ENCODE results near the gene C12orf57.

C12orf57 gene

GRCh38 chr12:6959805-6960592 lies 16.2 kb downstream of the C12orf57 start:
- Histone ChIP-seq H3K27me3 (ENCODE audit: control insufficient read depth, insufficient read depth, low read length) (no peaks in the 10 kb centered on the region), H3K4me3 (ENCODE audit: low read length) (no peak overlapping the region), H3K9me3 (ENCODE audit: control insufficient read depth, low read length) (no peaks in the 10 kb centered on the region), H3K36me3 (ENCODE audit: control insufficient read depth, insufficient read depth, low read length) (peaks cover 9% of the 10 kb centered on the region), H3K9ac (ENCODE audit: low read length) (no peak overlapping the region), H3K4me1 (ENCODE audit: control insufficient read depth, insufficient read depth, low read length) (peaks cover 32% of the 10 kb centered on the region)

- Histone ChIP-seq H3K27me3 (ENCODE audit: control insufficient read depth, insufficient read depth, low read length) (no peaks in the 10 kb centered on the region), H3K36me3 (ENCODE audit: control insufficient read depth, insufficient read depth, low read length) (peaks cover 9% of the 10 kb centered on the region), H3K4me1 (ENCODE audit: control insufficient read depth, insufficient read depth, low read length) (peaks cover 39% of the 10 kb centered on the region), H3K9ac (ENCODE audit: low read length) (peak overlapping the region; percentile 100), H3K9me3 (ENCODE audit: control insufficient read depth, low read length) (no peaks in the 10 kb centered on the region), H3K4me3 (ENCODE audit: low read length) (peak overlapping the region; percentile 95)
Observed at GRCh38 chr12:6960593-6961277, 16.9 kb downstream of the C12orf57 start.

DNA sequence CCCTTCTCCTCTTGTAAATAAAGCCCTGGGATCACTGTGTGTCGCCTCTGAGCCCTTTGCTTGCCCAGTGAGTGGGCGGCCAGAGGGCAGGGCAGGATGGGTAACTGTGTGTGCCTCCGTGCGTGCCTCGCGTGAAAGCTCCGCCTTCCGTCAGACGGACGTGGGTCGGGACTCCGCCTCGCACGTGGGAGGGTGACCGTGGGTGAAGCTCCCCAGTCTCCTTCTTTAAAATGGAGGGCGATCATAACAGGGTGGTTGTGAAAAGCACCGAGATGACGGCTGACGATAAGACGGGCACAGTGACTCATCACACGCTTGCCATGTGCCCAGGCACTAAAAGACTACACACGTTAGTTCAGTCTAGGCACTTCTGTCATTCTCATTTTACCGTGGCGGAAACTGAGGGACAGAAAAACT lies 17.5 kb downstream of the C12orf57 start:
- Histone ChIP-seq H3K9ac (ENCODE audit: low read length) (peak overlapping the region; percentile 100), H3K4me3 (ENCODE audit: low read length) (peak overlapping the region; percentile 95), H3K27me3 (ENCODE audit: control insufficient read depth, insufficient read depth, low read length) (no peaks in the 10 kb centered on the region), H3K36me3 (ENCODE audit: control insufficient read depth, insufficient read depth, low read length) (peaks cover 8% of the 10 kb centered on the region), H3K4me1 (ENCODE audit: control insufficient read depth, insufficient read depth, low read length) (peaks cover 42% of the 10 kb centered on the region), H3K9me3 (ENCODE audit: control insufficient read depth, low read length) (no peaks in the 10 kb centered on the region)

DNA sequence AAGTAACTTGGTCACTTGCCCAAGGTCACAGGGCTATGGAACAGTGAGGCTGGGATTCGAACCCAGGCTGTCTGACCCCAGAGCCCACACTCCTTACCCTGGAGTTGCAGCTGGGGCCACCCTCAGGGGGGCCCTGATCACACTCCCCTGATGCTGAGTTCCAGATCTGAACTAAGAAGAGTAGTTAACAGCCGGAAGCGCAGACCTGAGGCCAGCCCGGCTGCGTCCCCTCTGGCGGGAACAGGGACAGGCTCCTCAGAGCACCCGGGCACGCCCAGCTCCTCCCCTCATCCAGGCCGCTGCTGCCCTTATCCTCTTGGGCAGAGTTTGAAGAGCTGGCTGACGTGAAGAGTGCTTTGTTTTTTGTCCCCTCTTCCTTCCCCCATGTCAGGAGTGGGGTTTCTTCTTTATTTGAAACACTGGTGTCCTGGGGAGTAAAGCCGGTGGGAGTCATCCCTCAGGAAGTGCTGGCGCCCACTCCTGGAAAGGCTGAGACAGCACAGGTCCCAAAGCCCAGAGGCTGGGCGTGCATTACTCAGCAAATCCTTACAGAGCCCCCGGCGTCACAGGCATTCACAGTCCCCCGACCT lies 18.0 kb downstream of the C12orf57 start:
- H3K36me3 ChIP-seq (ENCODE audit: control insufficient read depth, insufficient read depth, low read length) = peaks cover 8% of the 10 kb centered on the region
- H3K4me3 ChIP-seq (ENCODE audit: low read length) = peak overlapping the region; percentile 95
- H3K9me3 ChIP-seq (ENCODE audit: control insufficient read depth, low read length) = no peaks in the 10 kb centered on the region
- H3K27me3 ChIP-seq (ENCODE audit: control insufficient read depth, insufficient read depth, low read length) = no peaks in the 10 kb centered on the region
- H3K4me1 ChIP-seq (ENCODE audit: control insufficient read depth, insufficient read depth, low read length) = peaks cover 45% of the 10 kb centered on the region
- peak overlapping the region; percentile 100 for H3K9ac ChIP-seq (ENCODE audit: low read length)

DNA sequence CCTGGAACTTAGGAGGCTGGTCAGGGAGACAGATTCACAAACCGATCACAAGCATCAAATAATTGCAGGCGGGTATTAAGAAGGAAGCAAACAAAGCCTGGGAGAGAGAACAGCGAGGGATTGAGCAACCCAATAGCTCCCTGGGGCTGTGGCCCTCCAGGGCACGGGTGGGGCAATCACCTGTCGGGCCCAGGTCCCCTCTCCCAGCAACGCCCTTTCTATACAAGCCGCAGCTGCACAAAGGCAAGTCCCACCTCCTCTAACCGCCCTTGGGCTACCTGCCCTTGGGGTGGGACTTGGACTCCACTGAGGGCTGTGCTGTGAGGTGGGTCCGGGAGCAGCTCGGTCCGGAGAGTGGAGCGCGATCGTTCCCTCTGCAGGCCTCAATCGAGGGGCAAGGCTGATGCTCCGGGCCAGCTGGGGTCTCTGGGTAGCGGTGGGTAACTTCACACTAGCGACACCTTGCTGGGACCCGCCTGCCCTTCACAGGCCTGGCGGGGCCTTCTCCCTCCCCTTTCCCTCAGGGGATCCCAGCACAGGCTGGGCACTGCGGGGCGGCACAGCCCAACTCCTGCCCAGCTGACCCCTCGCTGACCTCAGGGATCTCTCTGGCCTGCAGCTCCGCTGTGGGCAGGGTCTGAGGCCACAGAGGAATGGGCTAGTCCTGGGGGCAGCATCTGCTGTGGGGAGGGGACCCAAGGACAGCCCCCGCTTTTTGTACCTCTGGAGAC lies 18.6 kb downstream of the C12orf57 start:
- no peaks in the 10 kb centered on the region for H3K27me3 ChIP-seq (ENCODE audit: control insufficient read depth, insufficient read depth, low read length)
- H3K4me3 ChIP-seq (ENCODE audit: low read length) = peak overlapping the region; percentile 95
- peaks cover 14% of the 10 kb centered on the region for H3K36me3 ChIP-seq (ENCODE audit: control insufficient read depth, insufficient read depth, low read length)
- peaks cover 51% of the 10 kb centered on the region for H3K4me1 ChIP-seq (ENCODE audit: control insufficient read depth, insufficient read depth, low read length)
- H3K9ac ChIP-seq (ENCODE audit: low read length) = peak overlapping the region; percentile 100
- H3K9me3 ChIP-seq (ENCODE audit: control insufficient read depth, low read length) = no peaks in the 10 kb centered on the region

DNA sequence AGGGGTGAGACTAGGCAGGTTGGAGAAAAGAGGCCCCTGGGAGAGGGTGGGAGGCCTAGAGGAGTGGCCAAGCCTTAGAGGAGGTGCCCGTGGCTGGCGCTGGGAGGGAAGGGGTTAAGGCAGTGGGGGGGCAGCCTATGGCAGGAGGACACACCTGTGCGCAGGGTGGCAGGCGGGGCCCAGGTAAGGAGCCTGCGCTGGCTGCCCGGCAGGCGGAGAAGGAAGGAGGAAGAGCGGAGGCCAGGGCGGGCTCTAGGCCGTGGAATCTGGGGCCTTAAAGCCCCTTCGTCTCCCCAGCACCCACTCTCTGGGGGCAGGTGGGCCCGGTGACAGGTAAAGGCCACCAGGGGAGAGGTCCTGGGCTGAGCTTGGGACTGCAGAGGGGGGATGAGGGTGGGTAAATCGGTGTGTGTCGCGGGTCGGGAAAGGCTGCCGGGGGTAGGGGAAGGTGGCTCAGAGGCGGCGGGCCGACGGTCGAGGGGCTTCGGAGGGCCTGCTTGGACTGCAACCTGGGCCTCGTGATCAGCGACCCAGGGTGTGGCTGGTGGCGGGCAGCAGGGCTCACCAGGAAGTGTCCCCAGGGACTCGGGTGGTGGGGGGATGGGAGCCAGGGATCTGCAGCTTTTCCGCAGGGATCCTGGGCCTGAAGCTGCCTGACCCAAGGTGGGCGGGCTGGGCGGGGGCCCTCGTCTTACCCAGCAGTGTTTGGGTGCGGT lies 19.4 kb downstream of the C12orf57 start:
- Histone ChIP-seq H3K9ac (ENCODE audit: low read length) (peak overlapping the region; percentile 100), H3K36me3 (ENCODE audit: control insufficient read depth, insufficient read depth, low read length) (peaks cover 19% of the 10 kb centered on the region), H3K9me3 (ENCODE audit: control insufficient read depth, low read length) (no peaks in the 10 kb centered on the region), H3K4me1 (ENCODE audit: control insufficient read depth, insufficient read depth, low read length) (peaks cover 58% of the 10 kb centered on the region), H3K4me3 (ENCODE audit: low read length) (peak overlapping the region; percentile 95), H3K27me3 (ENCODE audit: control insufficient read depth, insufficient read depth, low read length) (no peaks in the 10 kb centered on the region)

- H3K9me3 ChIP-seq (ENCODE audit: control insufficient read depth, low read length) = no peaks in the 10 kb centered on the region
- no peaks in the 10 kb centered on the region for H3K27me3 ChIP-seq (ENCODE audit: control insufficient read depth, insufficient read depth, low read length)
- peaks cover 65% of the 10 kb centered on the region for H3K4me1 ChIP-seq (ENCODE audit: control insufficient read depth, insufficient read depth, low read length)
- peaks cover 21% of the 10 kb centered on the region for H3K36me3 ChIP-seq (ENCODE audit: control insufficient read depth, insufficient read depth, low read length)
- peak overlapping the region; percentile 100 for H3K9ac ChIP-seq (ENCODE audit: low read length)
- H3K4me3 ChIP-seq (ENCODE audit: low read length) = peak overlapping the region; percentile 40
Observed at GRCh38 chr12:6963791-6964413, 20.1 kb downstream of the C12orf57 start.

DNA sequence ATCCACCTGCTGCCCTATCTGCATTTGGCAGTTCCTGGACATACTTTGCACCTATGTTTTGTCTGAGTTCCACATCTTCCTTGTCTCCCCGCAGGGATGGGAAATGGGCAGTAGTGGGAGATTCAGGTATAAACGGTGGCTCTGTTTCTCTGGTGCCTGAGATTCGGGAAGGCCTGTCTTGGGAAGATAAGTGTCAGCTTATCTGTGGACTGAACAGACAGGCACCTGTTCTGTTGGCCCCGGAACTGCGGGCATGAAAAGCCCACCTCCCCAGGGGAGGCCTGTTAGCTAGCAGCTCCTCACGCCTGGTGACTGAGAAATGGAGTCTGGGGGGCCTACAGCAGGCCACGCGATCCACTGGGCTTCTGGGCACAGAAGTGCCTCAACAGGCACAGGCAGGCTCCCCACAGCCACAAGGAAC lies 20.8 kb downstream of the C12orf57 start:
- H3K4me3 ChIP-seq (ENCODE audit: low read length) = peak overlapping the region; percentile 40

DNA sequence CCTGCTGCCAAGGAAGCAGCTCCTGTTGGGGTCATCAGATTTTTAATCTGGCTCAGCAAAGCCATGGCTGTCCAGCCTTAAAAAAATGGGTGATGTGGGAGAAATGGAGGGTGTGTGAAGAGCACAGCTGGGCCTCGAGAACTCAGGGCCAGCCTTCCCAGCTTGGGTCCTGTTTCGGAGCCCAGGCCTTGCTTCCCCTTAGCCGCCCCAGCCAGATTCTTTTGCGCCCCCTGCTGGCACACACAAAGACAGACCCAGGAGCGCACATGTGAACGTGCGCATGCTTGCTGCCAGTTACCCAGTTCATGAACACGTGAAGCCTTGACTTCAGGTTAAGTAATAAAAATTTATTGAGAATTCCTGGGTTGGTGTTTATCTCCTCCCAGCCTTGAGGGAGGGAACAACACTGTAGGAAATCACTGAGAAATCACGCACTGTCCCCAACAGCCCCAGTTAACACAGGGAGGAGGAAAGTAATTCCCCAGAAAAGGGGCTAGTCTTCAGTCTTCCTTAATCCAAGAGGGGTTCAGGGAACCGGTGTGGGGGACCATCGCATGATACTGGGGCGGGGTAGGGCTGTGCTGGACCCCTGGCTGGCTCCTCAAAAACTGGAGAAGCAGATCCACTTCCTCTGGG lies 21.3 kb downstream of the C12orf57 start:
- no peaks in the 10 kb centered on the region for H3K9me3 ChIP-seq (ENCODE audit: control insufficient read depth, low read length)
- H3K27me3 ChIP-seq (ENCODE audit: control insufficient read depth, insufficient read depth, low read length) = no peaks in the 10 kb centered on the region
- H3K4me1 ChIP-seq (ENCODE audit: control insufficient read depth, insufficient read depth, low read length) = peaks cover 70% of the 10 kb centered on the region
- H3K9ac ChIP-seq (ENCODE audit: low read length) = peak overlapping the region; percentile 100
- peak overlapping the region; percentile 40 for H3K4me3 ChIP-seq (ENCODE audit: low read length)
- peaks cover 21% of the 10 kb centered on the region for H3K36me3 ChIP-seq (ENCODE audit: control insufficient read depth, insufficient read depth, low read length)

More for the DNA sequence above, 20.8 kb downstream of the C12orf57 start:
- Histone ChIP-seq H3K36me3 (ENCODE audit: control insufficient read depth, insufficient read depth, low read length) (peaks cover 21% of the 10 kb centered on the region), H3K9ac (ENCODE audit: low read length) (peak overlapping the region; percentile 100), H3K27me3 (ENCODE audit: control insufficient read depth, insufficient read depth, low read length) (no peaks in the 10 kb centered on the region), H3K9me3 (ENCODE audit: control insufficient read depth, low read length) (no peaks in the 10 kb centered on the region), H3K4me1 (ENCODE audit: control insufficient read depth, insufficient read depth, low read length) (peaks cover 71% of the 10 kb centered on the region)

DNA sequence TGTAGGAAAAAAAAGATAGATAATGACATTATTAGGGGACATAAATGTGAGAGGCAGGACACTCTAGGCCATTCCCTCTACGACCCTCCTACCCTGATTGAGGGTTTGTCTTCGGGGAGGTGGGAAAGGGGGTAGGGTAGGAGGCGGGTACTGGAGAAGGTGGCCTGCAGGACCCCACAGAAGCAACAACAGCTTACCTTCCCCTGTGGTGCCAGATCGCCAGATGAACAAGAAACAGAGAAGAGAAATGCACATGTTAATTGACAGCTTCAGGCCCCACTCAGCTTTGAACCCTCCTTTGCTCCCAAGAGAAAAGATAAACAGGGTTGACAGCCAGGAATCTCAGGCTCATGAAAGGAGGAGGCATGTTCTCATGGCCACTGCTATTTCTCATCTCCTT lies 21.9 kb downstream of the C12orf57 start:
- Histone ChIP-seq H3K4me3 (ENCODE audit: low read length) (no peak overlapping the region), H3K9me3 (ENCODE audit: control insufficient read depth, low read length) (no peaks in the 10 kb centered on the region), H3K9ac (ENCODE audit: low read length) (peak overlapping the region; percentile 13), H3K36me3 (ENCODE audit: control insufficient read depth, insufficient read depth, low read length) (peaks cover 21% of the 10 kb centered on the region), H3K27me3 (ENCODE audit: control insufficient read depth, insufficient read depth, low read length) (no peaks in the 10 kb centered on the region), H3K4me1 (ENCODE audit: control insufficient read depth, insufficient read depth, low read length) (peaks cover 65% of the 10 kb centered on the region)

Measured in mucosa of stomach (tissue), 1 donor.